OCI-LY1 (cell line): ENCODE data around the gene CCSAP.

Experiments
- EZH2 ChIP-seq: fragments of 200-600 bp; sonication (generic), shearing (Covaris generic); IDR thresholded peaks from 2 replicates; pipeline ENCODE4 v1.8.0; 2017; ENCODE audit warnings: borderline replicate concordance, mixed run types, mild to moderate bottlenecking, antibody characterized with exemption, low read length, moderate library complexity, mixed read lengths
- TF ChIP-seq, protein P1 (sequence below): fragments of 200-600 bp; sonication (generic), shearing (Covaris generic); IDR thresholded peaks from 2 replicates; pipeline ENCODE4 v1.5.1; 2017; ENCODE audit warnings: mild to moderate bottlenecking, antibody characterized with exemption, low read length, moderate library complexity, mixed read lengths

DNA sequence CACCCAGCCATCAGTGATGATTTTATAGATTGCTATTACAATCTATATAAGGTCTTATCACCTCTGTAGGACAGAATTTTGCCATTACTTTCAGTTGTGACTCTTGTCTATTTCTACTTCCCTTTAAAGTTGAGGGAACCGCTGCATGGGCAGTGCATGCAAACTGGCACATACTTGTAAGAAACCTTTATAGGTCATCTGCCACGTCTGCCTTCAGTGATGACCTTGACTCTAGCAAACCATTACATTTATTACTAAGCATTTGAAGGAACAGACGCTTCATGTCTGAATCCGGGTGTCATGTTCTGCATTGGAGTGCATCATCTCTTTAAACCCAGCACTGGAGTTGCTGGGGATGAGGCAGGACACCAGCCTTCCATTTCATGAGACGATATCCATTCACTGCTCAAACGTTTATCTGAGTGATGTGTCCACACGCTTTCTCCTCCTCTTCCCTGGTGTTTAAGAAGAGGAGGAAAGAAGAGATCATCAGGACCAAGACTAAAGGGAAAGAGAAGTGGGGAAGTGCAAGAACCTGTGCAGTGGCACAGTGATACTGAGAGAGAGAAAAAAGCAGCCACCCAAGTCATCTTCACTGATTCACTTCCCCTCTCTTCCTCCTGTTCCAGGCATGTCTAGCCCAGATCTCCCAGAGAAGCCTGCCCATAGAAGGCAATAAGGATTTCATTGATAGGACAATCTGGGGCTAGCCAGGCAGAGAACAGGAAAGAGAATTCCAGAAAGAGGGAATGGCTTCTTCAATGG lies 14.1 kb downstream of the CCSAP start:
- TF ChIP-seq, protein P1, sequence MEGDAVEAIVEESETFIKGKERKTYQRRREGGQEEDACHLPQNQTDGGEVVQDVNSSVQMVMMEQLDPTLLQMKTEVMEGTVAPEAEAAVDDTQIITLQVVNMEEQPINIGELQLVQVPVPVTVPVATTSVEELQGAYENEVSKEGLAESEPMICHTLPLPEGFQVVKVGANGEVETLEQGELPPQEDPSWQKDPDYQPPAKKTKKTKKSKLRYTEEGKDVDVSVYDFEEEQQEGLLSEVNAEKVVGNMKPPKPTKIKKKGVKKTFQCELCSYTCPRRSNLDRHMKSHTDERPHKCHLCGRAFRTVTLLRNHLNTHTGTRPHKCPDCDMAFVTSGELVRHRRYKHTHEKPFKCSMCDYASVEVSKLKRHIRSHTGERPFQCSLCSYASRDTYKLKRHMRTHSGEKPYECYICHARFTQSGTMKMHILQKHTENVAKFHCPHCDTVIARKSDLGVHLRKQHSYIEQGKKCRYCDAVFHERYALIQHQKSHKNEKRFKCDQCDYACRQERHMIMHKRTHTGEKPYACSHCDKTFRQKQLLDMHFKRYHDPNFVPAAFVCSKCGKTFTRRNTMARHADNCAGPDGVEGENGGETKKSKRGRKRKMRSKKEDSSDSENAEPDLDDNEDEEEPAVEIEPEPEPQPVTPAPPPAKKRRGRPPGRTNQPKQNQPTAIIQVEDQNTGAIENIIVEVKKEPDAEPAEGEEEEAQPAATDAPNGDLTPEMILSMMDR = no peak
- no peak for TF ChIP-seq EZH2
